Thyroid gland (tissue), 4 donors: ENCODE results near the gene FGF23.

Source experiments
- POLR2A ChIP-seq, 2 donors: fragments of 450-650 bp; IDR thresholded peaks; one replicate each; pipeline ENCODE4 v1.6.1; 2017; ENCODE audit warnings: antibody characterized with exemption in 2 of 2, mild to moderate bottlenecking in 2 of 2, moderate library complexity in 1 of 2
- TF ChIP-seq, protein P1 (sequence below), 6 experiments: fragments of 200-600 bp in 3 of 6; fragments of 450-650 bp in 3 of 6; sonication (generic) in 3 of 6; IDR thresholded peaks; one replicate each; pipeline ENCODE4 v1.5.1; 2016 to 2019; ENCODE audit warnings: antibody characterized with exemption in 6 of 6, mild to moderate bottlenecking in 2 of 6, inconsistent platforms in 1 of 6, moderate library complexity in 1 of 6

- TF ChIP-seq, protein P1, sequence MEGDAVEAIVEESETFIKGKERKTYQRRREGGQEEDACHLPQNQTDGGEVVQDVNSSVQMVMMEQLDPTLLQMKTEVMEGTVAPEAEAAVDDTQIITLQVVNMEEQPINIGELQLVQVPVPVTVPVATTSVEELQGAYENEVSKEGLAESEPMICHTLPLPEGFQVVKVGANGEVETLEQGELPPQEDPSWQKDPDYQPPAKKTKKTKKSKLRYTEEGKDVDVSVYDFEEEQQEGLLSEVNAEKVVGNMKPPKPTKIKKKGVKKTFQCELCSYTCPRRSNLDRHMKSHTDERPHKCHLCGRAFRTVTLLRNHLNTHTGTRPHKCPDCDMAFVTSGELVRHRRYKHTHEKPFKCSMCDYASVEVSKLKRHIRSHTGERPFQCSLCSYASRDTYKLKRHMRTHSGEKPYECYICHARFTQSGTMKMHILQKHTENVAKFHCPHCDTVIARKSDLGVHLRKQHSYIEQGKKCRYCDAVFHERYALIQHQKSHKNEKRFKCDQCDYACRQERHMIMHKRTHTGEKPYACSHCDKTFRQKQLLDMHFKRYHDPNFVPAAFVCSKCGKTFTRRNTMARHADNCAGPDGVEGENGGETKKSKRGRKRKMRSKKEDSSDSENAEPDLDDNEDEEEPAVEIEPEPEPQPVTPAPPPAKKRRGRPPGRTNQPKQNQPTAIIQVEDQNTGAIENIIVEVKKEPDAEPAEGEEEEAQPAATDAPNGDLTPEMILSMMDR (IDR thresholded peaks at IDR 0.05): no peak
- no peak for TF ChIP-seq POLR2A (IDR thresholded peaks at IDR 0.05)
These were observed 24.1 kb downstream of the FGF23 start for GRCh38 chr12:4355156-4356040.
